Esophagus muscularis mucosa (tissue), 4 donors: ENCODE data around the gene COL5A2. TPM values are rescaled to one million over a fixed set of nuclear protein-coding genes. Genes with fewer than 3 reads are reported as not detected.

Source experiments
- DNase-seq: peaks from one replicate; pipeline ENCODE4 v3.0.0-alpha.2; 2017; ENCODE audit errors: extremely low spot score
- H3K27ac ChIP-seq, 4 donors: fragments of 200-600 bp; sonication (generic); replicated peaks in 1 of 4; 1 replicate in 3 of 4; 2 replicates in 1 of 4; pipeline ENCODE4 v1.5.1; 2016 to 2019; ENCODE audit warnings: mild to moderate bottlenecking in 1 of 4
- H3K27me3 ChIP-seq, 4 donors: fragments of 200-600 bp; sonication (generic); one replicate each; pipeline versions ENCODE4 v1.5.1 to v1.6.0; 2016 to 2019
- H3K36me3 ChIP-seq, 4 donors: fragments of 200-600 bp; sonication (generic); one replicate each; pipeline ENCODE4 v1.5.1; 2016 to 2019
- H3K4me1 ChIP-seq, 4 donors: fragments of 200-600 bp; sonication (generic); one replicate each; pipeline ENCODE4 v1.5.1; 2016 to 2019
- H3K4me3 ChIP-seq, 4 donors: fragments of 200-600 bp; sonication (generic); 1 replicate in 2 of 4; 2 replicates in 2 of 4; pipeline ENCODE4 v1.5.1; 2016 to 2019; ENCODE audit warnings: mild to moderate bottlenecking in 4 of 4, moderate library complexity in 1 of 4
- H3K9me3 ChIP-seq, 4 donors: fragments of 200-600 bp; sonication (generic); 1 replicate in 3 of 4; 2 replicates in 1 of 4; pipeline ENCODE4 v1.5.1; 2016 to 2019
- EP300 ChIP-seq: sonication (generic); formaldehyde crosslinking; IDR thresholded peaks from one replicate; pipeline ENCODE4 v1.6.1; 2017; ENCODE audit warnings: antibody characterized with exemption
- POLR2A ChIP-seq: fragments of 450-650 bp; IDR thresholded peaks from one replicate; pipeline ENCODE4 v1.6.1; 2017; ENCODE audit warnings: antibody characterized with exemption, moderate library complexity, mild to moderate bottlenecking, low read depth
- POLR2AphosphoS5 ChIP-seq, 2 donors: sonication (generic); formaldehyde crosslinking; IDR thresholded peaks; one replicate each; pipeline ENCODE4 v1.6.1; 2017; ENCODE audit warnings: antibody characterized with exemption in 2 of 2
- WGBS: methylation state at CpG from one replicate; pipeline ENCODE4 v1.1.5; 2018; 5-methylcytosine and 5-hydroxymethylcytosine counted together
- intact Hi-C: fragments of 100-400 bp; cut with DNase I; formaldehyde crosslinking; loops from one replicate; pipeline ENCODE4 v1.15.1; 2023
- total RNA-seq, 4 donors: library from RNA; depleted of rRNA; stranded (reverse); fragments of >200 nt; gene quantifications; one replicate each; pipeline versions ENCODE4 v1.1.0 to v1.2.1, GENCODE V29; 2016
- TF ChIP-seq, protein P1 (sequence below), 3 experiments: fragments of 200-600 bp in 2 of 3; fragments of 450-650 bp in 1 of 3; sonication (generic) in 2 of 3; IDR thresholded peaks; one replicate each; pipeline ENCODE4 v1.5.1; 2017 to 2019; ENCODE audit warnings: antibody characterized with exemption in 3 of 3, mild to moderate bottlenecking in 2 of 3, moderate library complexity in 1 of 3

The COL5A2 gene
- total RNA-seq, 4 donors from 2014 or later, result 49.9 to 68.5 (median 59.0) TPM

DNA sequence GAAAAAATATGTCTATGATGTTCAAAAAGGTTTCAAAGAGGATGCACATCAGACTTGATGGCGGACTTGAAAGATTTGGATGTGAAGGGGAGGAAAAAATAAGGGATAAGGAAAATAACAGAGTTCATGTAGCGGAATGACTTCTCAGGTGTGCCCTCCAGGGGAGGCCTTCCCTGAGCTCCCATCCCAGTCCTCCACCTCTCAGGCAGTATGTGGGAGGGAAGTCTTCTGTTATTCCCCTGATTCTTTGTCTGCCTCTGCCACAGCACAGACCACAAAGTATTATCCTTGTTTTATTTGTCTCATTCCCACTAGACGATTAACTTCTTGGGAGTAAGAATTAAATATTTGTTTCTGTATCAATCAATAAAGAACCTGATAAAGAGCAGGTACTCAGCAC lies 17.7 kb downstream of the COL5A2 start:
- intact Hi-C loops, result no loop called here
- Histone ChIP-seq H3K9me3 (no peaks in the 10 kb centered on the region), H3K27ac (no peak overlapping the region), H3K36me3 (no peaks in the 10 kb centered on the region), H3K4me1 (peaks cover 10 to 53% (median 31%) of the 10 kb centered on the region in 4 donors), H3K4me3 (no peak overlapping the region), H3K27me3 (no peaks in the 10 kb centered on the region)
- 87% methylated on average over 3 of the region's 3 CpGs for WGBS
- no peak for TF ChIP-seq POLR2A
- TF ChIP-seq, protein P1, sequence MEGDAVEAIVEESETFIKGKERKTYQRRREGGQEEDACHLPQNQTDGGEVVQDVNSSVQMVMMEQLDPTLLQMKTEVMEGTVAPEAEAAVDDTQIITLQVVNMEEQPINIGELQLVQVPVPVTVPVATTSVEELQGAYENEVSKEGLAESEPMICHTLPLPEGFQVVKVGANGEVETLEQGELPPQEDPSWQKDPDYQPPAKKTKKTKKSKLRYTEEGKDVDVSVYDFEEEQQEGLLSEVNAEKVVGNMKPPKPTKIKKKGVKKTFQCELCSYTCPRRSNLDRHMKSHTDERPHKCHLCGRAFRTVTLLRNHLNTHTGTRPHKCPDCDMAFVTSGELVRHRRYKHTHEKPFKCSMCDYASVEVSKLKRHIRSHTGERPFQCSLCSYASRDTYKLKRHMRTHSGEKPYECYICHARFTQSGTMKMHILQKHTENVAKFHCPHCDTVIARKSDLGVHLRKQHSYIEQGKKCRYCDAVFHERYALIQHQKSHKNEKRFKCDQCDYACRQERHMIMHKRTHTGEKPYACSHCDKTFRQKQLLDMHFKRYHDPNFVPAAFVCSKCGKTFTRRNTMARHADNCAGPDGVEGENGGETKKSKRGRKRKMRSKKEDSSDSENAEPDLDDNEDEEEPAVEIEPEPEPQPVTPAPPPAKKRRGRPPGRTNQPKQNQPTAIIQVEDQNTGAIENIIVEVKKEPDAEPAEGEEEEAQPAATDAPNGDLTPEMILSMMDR (IDR thresholded peaks at IDR 0.05), result no peak
- no peak for TF ChIP-seq POLR2AphosphoS5 (IDR thresholded peaks at IDR 0.05)
- TF ChIP-seq EP300, result no peak
- no peak for DNase-seq

DNA sequence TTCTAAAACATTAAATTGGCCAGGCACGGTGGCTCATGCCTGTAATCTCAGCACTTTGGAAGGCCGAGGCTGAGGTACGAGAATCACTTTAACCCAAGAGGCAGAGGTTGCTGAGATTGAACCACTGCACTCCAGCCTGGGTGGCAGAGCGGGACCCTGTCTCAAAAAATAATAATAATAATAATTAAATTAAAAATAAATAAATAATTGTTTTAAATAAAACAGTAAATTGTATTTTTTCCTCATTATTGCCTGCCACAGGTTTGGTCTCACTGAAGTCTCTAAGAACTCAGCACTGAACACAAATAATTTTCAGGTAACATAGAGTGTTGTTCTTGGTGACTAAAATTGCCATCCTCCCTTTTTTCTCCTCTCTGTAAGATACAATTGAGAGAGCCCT lies 19.8 kb downstream of the COL5A2 start:
- Histone ChIP-seq H3K4me1 (peaks cover 7 to 43% (median 22%) of the 10 kb centered on the region in 4 donors), H3K36me3 (no peaks in the 10 kb centered on the region), H3K27me3 (no peaks in the 10 kb centered on the region), H3K4me3 (no peak overlapping the region), H3K27ac (no peak overlapping the region), H3K9me3 (no peaks in the 10 kb centered on the region)
- WGBS, result 91% methylated on average over 4 of the region's 4 CpGs
- intact Hi-C loops, result no loop called here
- no peak for DNase-seq
- TF ChIP-seq POLR2AphosphoS5 (IDR thresholded peaks at IDR 0.05), result no peak

DNA sequence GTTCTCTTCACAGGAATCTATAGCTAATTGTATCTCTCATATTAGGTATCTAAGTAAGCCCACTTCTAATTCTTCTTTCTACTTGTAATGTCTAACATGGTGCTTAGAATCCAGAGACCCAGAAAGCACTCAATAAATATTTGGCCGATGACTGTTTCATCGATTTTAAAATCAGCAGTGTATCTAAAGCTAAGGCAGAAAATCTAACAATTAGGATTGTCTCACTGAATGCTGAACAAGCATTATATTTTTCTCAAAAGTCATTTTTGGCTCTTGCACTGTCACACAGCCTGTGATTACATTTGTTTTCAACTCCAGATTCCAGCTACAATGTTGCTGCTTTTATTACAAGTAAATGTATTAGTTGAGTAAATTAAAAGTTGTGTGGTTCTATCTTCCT lies 20.3 kb downstream of the COL5A2 start:
- no peaks in the 10 kb centered on the region for H3K9me3 ChIP-seq
- 91% methylated on average over 2 of the region's 2 CpGs for WGBS
- intact Hi-C loops, result no loop called here
- H3K4me1 ChIP-seq, result peaks cover 6 to 43% (median 18%) of the 10 kb centered on the region in 4 donors
- H3K36me3 ChIP-seq, result no peaks in the 10 kb centered on the region
- no peak for TF ChIP-seq POLR2AphosphoS5 (IDR thresholded peaks at IDR 0.05)
- TF ChIP-seq EP300, result no peak
- TF ChIP-seq, protein P1 (IDR thresholded peaks at IDR 0.05), result no peak
- H3K27ac ChIP-seq, result no peak overlapping the region
- no peak overlapping the region for H3K4me3 ChIP-seq
- DNase-seq, result no peak
- H3K27me3 ChIP-seq, result no peaks in the 10 kb centered on the region

DNA sequence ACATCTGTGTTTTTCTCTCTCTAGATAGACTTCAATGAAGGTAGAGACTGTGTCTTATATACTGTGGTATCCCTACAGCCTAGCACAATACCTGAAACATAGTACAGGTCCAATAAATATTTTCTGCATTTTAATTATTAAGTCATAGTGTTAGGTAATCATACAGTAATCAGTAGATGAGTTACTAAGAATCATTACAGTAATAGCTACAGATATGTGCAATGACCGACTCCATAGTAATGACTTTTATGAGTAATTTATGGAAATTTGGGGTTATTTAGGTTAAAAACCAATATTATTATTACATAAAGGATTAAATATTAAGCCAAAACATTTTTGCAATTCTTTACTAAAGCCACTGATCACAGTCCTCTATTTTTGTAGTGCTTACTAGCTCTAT lies 21.6 kb downstream of the COL5A2 start:
- DNase-seq, result no peak
- Histone ChIP-seq H3K9me3 (no peaks in the 10 kb centered on the region), H3K27me3 (no peaks in the 10 kb centered on the region), H3K27ac (no peak overlapping the region), H3K4me3 (no peak overlapping the region), H3K36me3 (no peaks in the 10 kb centered on the region), H3K4me1 (peaks cover 0 to 43% (median 15%) of the 10 kb centered on the region in 4 donors)
- 90% methylated on average over 1 of the region's 1 CpG for WGBS
- TF ChIP-seq, protein P1 (IDR thresholded peaks at IDR 0.05), result no peak
- TF ChIP-seq EP300 (no peak), POLR2AphosphoS5 (IDR thresholded peaks at IDR 0.05) (no peak), POLR2A (no peak)
- intact Hi-C loops, result no loop called here

DNA sequence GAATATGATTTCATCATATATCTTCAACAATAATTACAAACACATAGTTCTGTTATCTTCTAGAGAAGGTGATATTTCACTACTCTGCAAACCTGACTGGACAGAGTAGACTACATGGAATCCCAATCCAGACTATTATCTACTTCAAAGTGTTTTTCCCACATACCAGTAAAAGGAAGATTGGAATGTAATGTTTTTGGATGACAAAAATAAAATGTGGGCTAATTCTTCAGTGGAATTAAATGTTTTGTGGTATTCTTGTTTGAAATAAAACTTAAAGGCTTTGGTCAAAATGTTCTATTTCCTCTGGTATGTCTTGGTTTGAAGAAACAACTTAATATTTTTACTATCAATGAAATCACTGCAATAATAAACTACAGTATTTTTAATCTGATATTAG lies 22.1 kb downstream of the COL5A2 start:
- no peak for DNase-seq
- no peak overlapping the region for H3K4me3 ChIP-seq
- no peaks in the 10 kb centered on the region for H3K9me3 ChIP-seq
- intact Hi-C loops, result no loop called here
- no peak overlapping the region for H3K27ac ChIP-seq
- H3K36me3 ChIP-seq, result no peaks in the 10 kb centered on the region
- H3K4me1 ChIP-seq, result peaks cover 0 to 44% (median 16%) of the 10 kb centered on the region in 4 donors
- H3K27me3 ChIP-seq, result no peaks in the 10 kb centered on the region
- TF ChIP-seq EP300 (no peak), POLR2A (no peak), POLR2AphosphoS5 (IDR thresholded peaks at IDR 0.05) (no peak)
- TF ChIP-seq, protein P1 (IDR thresholded peaks at IDR 0.05), result no peak
